ENCODE data around the gene TRUB1. TPM values are rescaled to one million over a fixed set of nuclear protein-coding genes. Genes with fewer than 3 reads are reported as not detected.

The TRUB1 gene
- total and polyA plus RNA-seq, 12 donors: 7.9 to 106 (median 52.4) TPM

DNA sequence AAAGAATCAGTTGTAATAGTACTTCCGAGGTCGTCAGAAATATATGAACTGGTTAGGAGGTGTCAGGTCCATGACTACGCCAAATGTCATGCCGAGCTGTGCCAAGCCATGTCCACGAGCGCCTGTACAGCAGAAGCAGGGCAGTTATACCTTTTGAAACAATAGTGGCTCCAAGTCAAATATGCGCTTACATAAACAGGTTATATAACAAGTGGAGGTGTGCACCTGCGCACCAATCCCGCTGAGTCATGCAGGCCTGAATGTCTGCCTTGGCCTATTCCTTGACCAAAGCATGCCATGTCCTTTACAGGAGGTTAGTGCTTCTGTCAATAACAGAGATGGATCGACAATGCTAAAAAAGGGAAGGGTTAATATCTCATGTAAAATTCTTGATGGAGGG is 21.3 kb upstream of the TRUB1 start:
- WGBS, 4 donors: 91 to 97% (median 96%) methylated on average over 10 of the region's 10 CpGs
- Histone ChIP-seq H3K36me3 (replicated peaks in 1 of 2) (no peaks in the 10 kb centered on the region), H3K27ac (no peak overlapping the region), H3K9me3 (replicated peaks in 1 of 3) (no peaks in the 10 kb centered on the region), H3K4me1 (replicated peaks in 1 of 2) (peaks cover 3 to 10% of the 10 kb centered on the region in 2 donors), H3K27me3 (no peaks in the 10 kb centered on the region), H3K4me3 (no peak overlapping the region)
- no peak for TF ChIP-seq POLR2A (IDR thresholded peaks at IDR 0.05)
- TF ChIP-seq CTCF (IDR thresholded peaks at IDR 0.05): no peak
- intact Hi-C loops (cut with DNase I): no loop called here
- DNase-seq: no peak

DNA sequence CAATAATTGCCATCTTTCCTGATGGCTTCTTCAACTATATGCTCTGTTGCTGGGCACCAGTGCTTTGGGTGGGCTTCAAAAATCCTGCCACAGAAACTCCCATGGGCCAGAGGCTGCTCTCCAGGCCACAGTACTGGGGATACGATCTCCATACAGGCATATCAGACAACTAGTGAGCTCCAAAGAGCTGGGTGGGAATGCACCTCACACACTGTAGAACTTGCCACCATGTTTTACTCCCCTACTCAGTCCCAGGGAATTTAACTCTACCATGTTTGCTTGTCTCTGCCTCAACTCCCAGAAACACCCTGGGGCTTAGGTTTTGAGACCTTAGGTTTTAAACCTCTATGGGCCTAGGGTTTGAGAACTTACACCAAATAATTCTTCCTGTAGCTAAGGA is 20.5 kb upstream of the TRUB1 start:
- H3K4me1 ChIP-seq (replicated peaks in 1 of 2): peaks cover 0 to 2% of the 10 kb centered on the region in 2 donors
- TF ChIP-seq POLR2A (IDR thresholded peaks at IDR 0.05): no peak
- no peak for TF ChIP-seq CTCF (IDR thresholded peaks at IDR 0.05)
- WGBS, 4 donors: 95 to 100% (median 98%) methylated on average over 1 of the region's 1 CpG
- DNase-seq: no peak
- no peak overlapping the region for H3K4me3 ChIP-seq
- H3K27ac ChIP-seq: no peak overlapping the region
- no peaks in the 10 kb centered on the region for H3K36me3 ChIP-seq (replicated peaks in 1 of 2)
- no peaks in the 10 kb centered on the region for H3K27me3 ChIP-seq
- H3K9me3 ChIP-seq (replicated peaks in 1 of 3): no peaks in the 10 kb centered on the region
- intact Hi-C loops (cut with DNase I): no loop called here

GRCh38 chr10:114917927-114918672 is 19.9 kb upstream of the TRUB1 start:
- WGBS, 4 donors: 69 to 81% (median 77%) methylated on average over 3 of the region's 3 CpGs
- no peak for TF ChIP-seq POLR2A (IDR thresholded peaks at IDR 0.05)
- no peak for TF ChIP-seq CTCF (IDR thresholded peaks at IDR 0.05)
- H3K9me3 ChIP-seq (replicated peaks in 1 of 3): no peaks in the 10 kb centered on the region
- no peak overlapping the region for H3K27ac ChIP-seq
- H3K27me3 ChIP-seq: no peaks in the 10 kb centered on the region
- H3K4me3 ChIP-seq: no peak overlapping the region
- no peaks in the 10 kb centered on the region for H3K4me1 ChIP-seq (replicated peaks in 1 of 2)
- intact Hi-C loops (cut with DNase I): no loop called here
- no peak for DNase-seq
- H3K36me3 ChIP-seq (replicated peaks in 1 of 2): no peaks in the 10 kb centered on the region

DNA sequence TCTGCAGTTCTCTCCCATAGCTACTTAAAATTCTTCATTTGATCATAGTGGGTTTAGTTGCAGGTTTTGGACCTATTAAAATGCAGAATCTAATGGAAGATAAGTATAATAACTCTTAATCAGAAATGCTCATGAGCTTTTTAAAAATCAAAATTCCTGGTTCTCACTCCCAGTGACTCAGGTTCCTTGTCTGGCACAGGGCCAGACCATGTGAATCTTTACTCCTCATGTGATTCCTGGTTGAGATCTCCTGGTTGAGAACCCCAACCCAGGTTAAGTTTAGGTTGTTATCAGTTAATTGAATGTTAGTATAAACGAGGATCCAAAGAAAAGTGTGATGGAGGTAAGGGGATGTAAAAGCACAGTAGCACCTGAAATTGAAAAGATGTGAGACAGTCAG is 17.5 kb upstream of the TRUB1 start:
- Histone ChIP-seq H3K27me3 (no peaks in the 10 kb centered on the region), H3K27ac (no peak overlapping the region), H3K4me3 (no peak overlapping the region), H3K4me1 (replicated peaks in 1 of 2) (peaks cover 4% of the 10 kb centered on the region in 2 donors), H3K9me3 (replicated peaks in 1 of 3) (no peaks in the 10 kb centered on the region), H3K36me3 (replicated peaks in 1 of 2) (no peaks in the 10 kb centered on the region)
- WGBS, 4 donors: 86 to 100% (median 93%) methylated on average over 1 of the region's 1 CpG
- intact Hi-C loops (cut with DNase I): no loop called here
- TF ChIP-seq CTCF (IDR thresholded peaks at IDR 0.05) (no peak), POLR2A (IDR thresholded peaks at IDR 0.05) (no peak)
- no peak for DNase-seq
